Stimulated activated CD8-positive, alpha-beta memory T cell treated with anti-CD3 and anti-CD28 coated beads, Interleukin-4, amount 100 ng/mL, for 48 hours (primary cell): Measurements from ENCODE around the gene SH3RF3.

Experiments
- DNase-seq: peaks from one replicate; pipeline ENCODE4 v3.0.0-alpha.2; 2020

SH3RF3 gene

DNA sequence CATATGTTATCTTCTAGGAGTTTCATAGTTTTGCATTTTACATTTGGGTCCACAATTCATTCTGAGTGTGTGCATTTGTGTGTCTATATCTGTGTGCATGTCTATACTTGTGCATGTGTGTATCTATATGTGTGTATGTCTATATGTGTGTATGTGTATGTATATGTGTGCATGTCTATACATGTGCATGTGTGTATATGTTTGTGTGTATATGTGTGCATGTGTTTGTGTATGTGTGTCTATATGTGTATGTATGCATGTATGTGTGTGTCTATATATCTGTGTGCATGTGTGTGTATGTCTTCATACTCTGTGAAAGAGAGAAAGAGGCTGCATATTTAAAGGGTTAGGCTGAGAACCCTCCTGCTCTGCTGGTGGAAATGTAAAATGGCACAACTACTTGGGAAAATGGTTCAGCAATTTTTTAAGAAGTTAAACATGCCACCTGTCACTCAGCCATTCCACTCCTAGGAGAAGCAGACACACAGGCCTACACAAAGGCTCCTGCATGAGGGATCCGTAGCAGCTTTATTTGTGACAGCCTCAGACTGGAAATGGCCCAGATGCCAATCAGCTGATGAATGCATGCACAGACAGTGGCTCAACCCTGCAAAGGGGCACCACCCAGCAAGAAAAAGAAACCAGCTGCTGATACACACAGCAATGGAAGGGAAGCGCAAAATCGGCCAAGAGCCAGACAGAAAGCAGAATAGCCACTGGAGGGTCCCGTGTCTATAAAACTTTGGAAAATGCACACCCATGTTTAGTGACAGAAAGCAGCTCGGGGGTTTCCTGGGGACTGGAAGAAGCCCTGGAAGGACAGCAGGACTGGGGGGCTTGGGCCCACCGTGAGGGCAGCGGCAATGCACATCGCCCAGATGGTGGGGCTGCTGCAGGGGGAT, 337.9 kb downstream of the SH3RF3 start:
- no peak for DNase-seq

DNA sequence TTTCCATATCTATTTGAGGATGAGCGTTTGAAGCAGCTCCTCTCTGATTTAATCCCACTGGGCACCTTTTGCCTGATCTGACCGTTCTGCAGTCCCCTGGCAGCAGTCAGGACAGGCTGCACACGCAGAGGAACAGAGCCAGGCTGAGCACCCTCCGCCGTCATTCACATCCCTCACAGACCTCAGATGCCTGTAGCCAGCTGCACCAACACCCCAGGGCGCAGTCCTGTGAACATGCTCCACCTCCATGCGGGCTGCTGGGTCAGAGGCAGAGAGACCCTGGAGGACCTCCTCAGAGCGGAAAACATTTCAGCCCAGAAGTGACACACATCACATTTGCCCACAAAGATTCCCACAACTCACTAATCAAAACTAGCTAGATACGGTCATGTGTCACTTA, 338.7 kb downstream of the SH3RF3 start:
- no peak for DNase-seq

DNA sequence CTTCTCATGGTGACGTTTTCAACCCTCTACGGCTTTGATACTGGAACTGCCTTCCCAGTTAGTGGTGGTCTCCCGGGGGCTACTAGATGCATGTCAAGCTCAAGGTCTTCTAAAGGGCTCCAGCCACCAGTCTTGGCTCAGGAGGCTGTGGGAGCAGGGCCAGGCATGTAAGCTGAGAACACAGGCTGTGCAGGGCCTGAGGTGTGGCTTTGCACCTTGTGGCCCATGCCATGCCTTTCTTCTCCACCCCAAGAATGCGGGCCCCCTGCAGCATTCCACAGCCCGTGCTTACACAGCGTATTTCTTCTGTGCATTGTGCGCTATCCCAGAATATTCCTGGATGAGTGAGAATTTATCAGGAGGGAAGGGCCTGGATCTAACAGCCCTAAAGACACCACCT, 339.9 kb downstream of the SH3RF3 start:
- DNase-seq: no peak

DNA sequence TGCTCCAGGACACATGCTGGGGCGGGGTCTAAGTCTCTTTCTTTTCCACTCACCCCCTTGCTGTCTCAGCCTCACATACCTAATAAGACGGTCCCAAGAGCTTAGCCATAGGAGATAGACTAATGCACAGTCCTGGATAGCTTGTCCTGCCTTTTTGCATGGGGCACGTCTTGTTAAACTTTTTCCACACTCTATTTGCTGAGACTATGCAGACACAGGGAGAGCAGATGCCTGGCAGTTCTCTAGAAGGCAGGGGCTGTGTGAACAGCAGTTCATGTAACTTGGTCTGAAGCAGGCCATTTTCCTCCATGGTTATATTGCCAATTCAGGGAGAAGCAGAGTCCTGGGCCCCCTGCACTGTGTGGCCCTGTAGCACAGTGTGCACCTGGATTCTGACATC, 342.7 kb downstream of the SH3RF3 start:
- DNase-seq: no peak

DNA sequence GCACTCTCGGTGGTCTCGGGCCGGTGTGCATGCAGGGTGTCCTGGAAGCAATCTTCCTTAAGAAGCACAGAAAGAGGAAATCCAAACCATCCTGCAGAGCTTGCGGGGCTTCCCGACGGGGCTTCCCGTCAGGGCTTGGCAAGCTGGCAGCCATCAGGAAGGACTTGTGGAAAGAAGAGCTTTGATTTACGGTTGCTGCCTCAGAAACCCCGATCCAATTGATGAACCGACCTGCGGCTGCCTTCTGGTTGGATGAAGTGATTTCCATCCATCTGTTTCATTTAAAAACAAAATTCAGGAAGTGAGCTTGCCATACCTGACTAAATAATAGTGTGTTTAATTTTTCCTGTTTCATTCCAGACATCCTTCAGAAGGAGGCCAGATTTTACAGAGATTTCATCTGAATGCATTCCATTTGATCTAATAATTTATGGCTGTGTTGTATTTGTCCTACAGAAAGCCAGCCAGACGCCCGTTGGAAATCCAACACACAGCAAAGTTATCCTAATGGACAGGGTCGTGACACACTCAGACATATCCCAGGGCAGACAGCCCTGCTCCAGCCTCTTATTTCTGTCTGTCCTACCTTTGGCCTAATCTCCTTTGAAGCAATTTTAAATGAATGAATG, 343.4 kb downstream of the SH3RF3 start:
- no peak for DNase-seq

DNA sequence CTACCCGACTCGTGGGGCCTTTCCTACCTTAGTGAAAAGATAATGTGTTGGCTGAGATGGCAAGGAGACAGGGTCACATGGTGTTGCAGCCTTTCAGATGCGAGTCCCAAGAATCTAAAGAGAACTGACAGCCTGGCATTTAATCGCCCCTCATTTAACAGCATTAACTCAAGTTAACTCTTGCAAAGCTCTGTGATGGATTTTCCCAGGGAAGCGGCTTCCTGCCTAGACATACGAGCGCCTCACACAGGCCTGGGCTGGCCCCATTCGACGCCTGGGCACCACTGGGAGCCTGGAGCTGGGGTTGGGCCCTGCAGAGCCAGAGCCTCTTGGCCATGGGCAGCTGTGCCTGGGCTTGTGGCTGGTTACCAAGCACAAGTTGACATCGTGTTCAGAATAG, 344.0 kb downstream of the SH3RF3 start:
- DNase-seq: no peak

DNA sequence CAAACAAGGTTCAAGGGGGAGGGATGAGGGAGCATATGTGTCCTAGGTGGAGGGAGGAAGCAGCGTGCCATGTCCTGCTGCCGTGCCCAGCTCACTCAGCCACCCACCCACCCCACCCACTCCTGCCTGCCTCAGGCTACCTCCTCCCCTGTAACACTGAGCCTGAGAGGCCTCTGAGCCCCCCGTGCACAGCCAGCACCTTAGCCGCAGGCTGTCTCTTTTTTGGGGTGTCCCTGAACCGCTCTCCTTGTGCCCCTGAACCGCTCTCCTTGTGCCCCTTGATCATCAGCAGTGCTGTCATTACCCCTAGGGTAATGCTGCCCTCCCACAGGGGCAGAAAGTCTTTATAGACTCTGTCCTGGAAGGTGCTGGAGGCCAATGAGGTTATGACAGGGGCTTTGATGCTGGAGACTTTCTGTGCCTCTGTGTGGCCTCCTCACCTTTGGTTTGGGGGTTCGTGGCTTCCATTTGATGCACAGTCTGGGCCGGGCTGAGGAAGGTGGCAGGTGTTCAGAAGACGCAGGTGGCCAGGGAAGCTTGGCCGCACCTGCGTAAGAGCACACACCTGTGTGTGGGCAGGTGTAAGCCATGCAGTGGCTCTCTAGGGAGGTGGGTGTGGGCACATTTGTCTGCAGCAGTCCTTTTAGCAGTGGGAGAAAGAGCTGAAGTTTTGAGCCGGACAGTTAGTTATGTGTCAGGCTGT, 344.8 kb downstream of the SH3RF3 start:
- DNase-seq: no peak

DNA sequence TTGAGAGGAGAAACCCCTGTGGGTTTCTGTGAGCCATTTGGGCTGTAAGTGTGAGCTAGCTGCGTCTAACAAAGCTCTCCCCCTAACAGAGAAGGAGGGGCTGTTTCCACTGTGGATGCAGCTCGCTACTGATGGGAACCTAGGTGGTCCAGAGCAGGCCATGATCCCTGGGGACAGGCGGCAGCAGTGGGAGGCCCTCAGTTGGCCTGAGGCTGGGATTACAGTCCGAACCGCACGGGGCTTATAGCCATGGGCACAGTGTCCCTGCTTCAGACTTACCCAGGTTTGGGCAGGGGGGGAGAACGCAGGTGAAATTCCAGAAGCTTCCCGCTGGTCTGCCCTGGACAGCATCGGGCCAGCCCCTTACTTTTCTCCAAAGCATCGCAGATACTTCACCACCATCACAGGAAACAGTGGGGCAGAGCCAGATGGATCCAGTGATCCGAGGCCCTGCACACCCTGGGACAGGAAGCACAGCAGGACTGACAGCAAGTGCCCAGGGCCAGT, 345.4 kb downstream of the SH3RF3 start:
- no peak for DNase-seq

DNA sequence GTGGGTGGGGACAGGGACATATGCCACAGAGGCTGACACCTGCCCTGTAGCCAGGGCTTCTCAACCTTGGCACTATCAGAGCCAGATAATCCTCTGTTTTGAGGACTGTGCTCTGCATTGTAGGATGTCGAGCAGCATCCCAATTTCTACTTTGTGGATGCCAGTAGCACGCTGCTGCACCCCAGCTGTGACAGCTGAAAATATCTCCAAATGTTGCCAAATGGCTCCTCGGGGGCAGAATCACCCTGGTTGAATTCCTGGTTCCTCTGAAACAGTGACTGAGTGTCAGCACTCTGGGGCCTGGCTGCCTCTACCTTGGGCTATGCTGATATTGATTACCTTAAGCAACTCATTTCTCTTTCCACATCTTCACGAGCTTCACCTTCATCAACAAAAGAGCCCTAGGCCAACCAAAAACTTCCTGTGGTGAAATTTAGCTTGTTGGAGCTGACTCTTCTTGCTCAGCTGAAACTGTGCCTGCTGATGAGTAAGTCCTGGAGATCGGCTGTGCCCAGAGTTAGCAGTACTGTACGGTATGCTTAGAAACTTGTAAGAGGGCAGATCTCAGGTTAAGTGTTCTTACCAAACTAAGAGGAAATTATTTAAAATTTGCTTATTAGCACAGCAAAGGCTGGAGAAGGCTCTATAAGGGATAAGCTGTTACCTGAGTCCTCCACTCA, 346.7 kb downstream of the SH3RF3 start:
- no peak for DNase-seq

DNA sequence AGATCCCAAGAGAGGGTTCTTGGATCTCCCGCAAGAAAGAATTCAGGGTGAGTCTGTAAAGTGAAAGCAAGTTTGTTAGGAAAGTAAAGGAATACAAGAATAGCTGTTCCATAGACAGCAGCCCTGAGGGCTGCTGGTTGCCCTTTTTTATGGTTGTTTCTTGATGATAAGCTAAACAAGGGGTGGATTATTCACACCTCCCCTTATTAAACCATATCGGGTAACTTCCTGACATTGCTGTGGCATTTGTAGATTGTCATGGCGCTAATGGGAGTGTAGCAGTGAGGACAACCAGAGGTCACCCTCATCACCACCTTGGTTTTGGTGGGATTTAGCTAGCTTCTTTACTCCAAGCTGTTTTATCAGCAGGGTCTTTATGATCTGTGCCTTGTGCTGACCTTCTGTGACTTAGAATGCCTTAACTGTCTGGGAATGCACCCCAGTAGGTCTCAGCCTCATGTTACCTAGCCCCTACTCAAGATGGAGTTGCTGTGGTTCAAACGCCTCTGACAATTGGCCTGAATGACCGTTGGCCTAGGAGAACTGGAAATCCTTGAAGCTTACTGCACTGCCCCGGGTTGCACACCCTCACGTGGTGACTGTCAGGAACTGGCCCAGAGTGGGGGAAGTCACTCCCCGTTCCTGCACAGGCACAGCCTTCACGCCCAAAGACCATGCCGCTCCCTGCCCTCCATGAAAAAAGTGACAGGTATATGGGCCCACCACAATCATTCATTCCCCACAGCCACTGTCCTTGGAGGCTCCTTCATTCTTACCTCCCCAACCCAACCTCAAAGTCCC, 347.8 kb downstream of the SH3RF3 start:
- no peak for DNase-seq

DNA sequence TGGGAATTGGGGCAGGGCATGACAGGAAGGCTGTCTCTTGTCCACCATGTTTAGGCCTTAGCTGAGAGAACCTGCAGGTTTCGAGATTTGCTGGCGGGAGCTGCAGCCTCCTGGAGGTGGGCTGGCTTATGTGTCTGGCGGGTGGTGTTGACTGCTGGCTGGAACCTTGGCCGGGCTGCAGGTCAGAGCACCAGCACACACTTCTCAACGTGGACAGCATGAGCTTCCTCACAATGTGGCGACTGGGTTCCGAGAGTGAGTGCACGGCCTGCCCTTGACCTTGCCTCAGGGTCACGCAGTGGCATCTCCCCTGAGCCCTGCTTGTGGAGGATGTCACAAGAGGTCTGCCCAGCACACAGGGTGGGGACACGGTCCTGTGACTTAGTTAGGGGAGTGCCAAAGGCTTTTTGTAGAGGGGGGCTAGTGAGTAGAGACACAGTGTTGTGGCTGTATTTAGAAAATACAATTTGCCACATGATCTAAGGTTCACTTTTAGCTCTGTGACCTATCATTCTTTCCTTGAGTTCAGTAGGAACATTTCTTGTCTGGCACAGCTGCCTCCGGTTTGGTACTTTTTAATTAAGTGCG, 350.0 kb downstream of the SH3RF3 start:
- DNase-seq: no peak

DNA sequence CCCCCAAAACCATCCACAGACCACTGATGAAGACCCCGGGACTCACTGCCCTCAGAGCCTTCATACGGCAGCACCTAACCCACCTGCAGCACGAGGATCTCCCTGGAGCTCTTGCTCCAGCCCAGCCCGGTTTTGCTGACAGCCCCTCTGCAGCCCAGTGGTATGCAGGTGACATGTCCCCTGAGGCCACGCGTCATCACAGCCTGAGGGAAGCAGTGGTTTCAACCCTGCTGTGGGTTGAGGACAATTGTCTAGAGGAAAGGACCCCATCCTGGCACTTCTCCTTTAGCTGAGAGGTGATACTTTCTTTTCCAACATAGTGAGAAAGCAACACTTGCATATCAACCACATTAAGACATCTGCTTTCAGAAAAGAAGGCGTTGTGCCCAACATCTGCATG, 350.8 kb downstream of the SH3RF3 start:
- no peak for DNase-seq

DNA sequence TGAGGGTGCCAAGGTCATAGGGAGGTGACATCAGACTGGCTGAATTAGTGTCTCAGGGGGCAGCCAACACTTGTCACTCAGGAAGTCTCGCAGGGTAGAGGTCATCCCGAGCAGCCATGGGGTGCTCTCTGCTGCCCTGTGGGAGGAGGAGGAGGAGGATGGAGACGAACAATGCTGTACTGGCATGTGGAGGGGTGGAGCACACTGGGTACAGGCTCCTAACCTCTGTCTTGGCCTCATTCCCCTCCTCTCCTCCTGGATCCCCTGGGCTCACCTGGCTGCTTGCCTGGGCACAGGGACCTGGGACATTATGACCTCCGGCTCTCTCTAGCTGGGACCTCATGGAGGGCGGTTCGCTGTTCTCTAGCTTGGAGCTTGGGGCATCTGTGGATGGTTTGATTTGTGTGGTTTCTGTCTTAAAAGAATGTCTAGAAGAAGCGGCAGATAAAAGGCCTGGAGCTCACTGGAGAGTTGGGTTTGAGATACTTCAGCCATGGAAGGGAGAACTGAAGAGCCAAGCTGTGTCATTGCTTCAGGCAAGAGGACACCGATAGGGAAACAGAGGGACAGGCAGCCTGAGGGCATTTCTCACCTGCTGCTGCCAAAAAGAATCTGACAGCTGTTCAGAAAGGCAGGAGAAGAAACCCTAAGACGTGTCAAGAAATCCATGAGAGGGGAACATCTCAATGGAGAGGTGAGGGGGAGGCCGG, 351.6 kb downstream of the SH3RF3 start:
- no peak for DNase-seq

DNA sequence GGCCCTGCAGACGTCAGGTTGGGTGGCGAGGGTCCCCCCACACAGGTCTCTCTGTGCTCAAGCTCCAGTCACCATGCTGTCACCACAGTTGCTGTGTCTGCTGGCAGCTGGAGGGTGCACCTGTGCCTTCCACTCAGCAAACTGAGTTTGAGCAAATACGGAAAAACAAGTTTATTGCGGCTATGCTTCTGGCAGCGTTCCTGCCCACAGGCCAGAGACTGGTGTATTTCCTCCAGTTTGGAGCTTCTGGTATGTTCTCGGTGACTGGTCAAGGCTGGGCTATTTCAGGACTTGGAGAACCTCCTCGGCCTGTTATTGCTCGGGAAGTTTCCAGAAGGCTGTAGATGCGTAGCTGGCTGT, 352.2 kb downstream of the SH3RF3 start:
- DNase-seq: no peak

DNA sequence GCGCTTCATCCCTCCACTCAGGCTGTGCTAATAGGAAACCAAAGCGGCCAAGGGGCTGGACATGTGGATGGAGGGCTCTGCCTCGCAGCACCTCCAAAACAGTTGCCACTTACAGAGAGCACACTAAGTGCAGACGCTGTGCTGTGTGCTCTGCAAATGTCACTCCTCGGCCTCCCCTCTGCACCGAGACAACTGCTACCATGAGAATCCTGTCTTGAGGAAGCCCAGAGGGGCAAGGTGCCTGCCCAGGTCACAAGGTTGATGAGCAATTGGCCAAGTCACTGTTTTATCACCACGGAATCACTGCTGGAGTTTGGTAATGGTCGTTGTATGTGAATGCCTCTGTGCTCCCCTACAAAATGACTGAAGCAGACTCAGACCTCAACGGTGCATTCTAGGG, 352.6 kb downstream of the SH3RF3 start:
- no peak for DNase-seq

DNA sequence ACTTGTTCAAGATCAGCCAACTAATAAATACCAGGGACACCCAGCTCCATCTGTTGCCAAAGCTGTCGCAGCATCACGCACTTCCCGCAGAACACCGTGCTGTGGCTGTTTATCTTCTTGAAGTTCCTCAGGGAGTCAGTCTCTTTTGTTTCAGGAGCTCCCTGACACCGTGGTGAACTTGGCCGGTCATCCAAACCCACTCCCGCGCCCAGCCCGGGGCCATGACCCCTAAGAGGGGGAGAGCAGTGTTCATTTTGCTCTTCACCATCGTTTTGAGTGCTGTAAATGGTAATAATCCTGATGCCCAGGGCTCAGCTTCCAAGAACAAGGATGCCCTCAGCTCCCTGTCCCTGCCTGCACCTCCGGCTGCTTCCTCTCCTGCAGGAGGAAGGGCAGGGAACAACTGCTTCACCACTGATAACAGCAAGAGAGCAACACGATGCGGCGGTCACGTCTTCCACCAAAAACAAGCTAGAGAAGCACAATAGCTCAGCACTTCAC, 353.4 kb downstream of the SH3RF3 start:
- no peak for DNase-seq

DNA sequence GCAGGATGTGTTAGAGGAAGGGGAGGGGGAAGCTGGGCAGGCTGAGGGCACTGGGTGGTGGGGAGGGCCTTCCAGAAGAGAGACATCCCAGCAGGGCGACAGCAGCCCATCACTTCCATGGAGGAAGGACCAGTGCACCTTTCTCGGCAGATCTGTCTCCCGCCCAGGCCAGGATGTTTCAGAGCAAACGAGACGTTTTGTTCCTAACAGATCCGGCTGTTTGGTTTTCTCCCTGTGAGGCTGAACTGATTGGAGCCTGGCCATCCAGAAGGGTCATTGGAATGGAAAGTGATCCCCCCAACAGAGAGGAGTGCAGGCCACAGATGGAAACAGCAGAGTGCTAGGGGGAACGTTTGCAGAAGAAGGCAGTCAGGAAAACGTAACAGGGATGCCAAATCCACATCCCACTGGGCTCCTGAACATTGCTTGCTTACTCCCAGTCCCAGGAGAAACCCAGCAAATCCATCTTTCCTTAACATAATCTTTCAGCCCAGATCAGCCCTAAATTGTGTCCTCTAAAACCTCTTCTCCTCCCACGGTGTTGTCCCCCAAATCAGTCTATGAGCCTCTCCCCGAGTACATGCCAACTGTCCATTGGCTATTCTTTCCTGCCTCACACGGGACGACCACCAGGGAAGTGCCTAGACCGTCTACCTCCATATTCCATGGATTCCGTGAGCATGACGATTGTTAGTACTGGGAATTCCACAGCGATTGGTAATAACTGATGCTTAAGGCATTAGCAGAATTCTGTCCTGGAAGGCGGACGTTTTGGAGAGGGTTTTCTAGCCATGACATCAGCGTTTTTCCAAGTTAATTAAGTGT, 357.9 kb downstream of the SH3RF3 start:
- no peak for DNase-seq

DNA sequence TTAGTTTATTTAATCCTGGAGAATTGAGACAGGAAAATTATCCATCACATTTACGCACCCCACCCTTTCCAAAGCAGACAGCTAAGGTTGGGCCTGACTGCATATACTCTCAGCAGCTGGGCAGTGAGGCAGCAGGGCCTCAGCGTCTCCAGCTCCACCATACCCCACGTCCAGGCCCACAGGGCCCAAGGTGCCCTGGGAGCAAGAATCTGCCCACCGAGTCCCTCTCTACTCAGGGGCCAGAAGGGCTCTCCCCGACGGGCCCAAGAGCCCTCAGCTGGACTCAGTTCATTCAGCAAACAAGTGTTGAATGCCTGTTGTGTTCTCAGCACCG, 358.5 kb downstream of the SH3RF3 start:
- DNase-seq: no peak

DNA sequence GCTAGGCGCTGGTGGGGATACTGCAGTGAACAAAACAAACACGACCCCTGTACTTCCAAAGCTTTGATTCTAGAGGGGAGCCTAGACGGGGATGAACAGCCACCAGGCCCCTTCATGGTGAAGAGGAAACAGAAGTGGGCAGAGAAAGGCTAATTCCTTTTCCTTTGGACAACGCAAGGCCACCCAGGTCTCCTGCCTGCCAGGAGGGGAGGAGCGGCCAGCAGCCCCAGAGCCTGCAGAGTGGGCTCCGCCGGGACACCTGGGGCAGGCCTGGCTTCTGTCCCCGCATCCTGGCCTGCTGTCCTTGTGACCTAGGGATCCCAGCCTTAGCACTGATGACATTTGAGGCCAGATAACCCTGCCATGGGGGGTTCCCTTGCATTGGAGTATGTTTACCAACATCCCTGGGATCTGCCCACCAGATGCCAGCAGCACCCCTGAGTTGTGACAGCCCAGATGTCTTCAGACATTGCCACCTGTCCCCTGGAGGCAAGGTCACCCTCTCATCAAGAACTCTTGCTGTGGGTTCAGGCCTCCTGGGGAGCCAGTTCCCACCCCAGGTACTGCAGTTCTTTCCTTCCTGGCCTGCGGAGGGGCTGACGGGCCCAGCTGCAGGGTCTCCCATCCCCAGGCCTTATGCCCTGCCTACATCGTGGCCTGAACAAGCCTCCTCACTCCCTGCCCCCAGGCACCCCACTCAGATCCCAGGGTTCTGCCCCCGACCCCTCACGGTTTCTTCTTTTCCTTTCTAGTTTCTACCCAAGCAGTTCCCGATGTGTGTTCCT, 359.1 kb downstream of the SH3RF3 start:
- no peak for DNase-seq
